ENCODE data around the gene JHY. TPM values are rescaled to one million over a fixed set of nuclear protein-coding genes. Genes with fewer than 3 reads are reported as not detected.

JHY gene
- total and polyA plus RNA-seq, 3 experiments from 2014 or later: 4.3 to 7.6 (median 4.9) TPM

GRCh38 chr11:122872046-122872445, 10.5 kb upstream of the JHY start:
- Mint-ChIP-seq H3K36me3 (peaks cover 11 to 56% (median 29%) of the 10 kb centered on the region in 3 donors), H3K27me3 (peaks cover 0 to 1% of the 10 kb centered on the region in 2 donors), H3K9me3 (no peaks in the 10 kb centered on the region), H3K27ac (peak overlapping the region in 3 of 8 donors; percentile 10 to 22 (median 21)), H3K4me3 (no peak overlapping the region), H3K4me1 (peaks cover 0 to 20% (median under 1%) of the 10 kb centered on the region in 3 donors)
- Histone ChIP-seq H3K27ac (ENCODE audit: low read depth, low read length) (no peak overlapping the region), H3K9me3 (ENCODE audit: low read length) (no peaks in the 10 kb centered on the region), H3K27me3 (ENCODE audit: insufficient read depth, low read length, poor library complexity, severe bottlenecking) (no peaks in the 10 kb centered on the region), H3K4me1 (ENCODE audit: insufficient read depth, low read length) (no peaks in the 10 kb centered on the region), H3K36me3 (ENCODE audit: insufficient read depth, low read length) (peaks cover 5% of the 10 kb centered on the region), H3K4me3 (ENCODE audit: low read length) (no peak overlapping the region)
- POLR2A ChIA-PET: interaction anchor here (0.6 to 1.2 kb wide), 2 partner anchors 13 to 27 kb away, joined by 3 read pairs; no protein-coding TSS in a partner anchor
- CTCF ChIA-PET: interaction anchor here (0.9 to 3.8 kb wide), 5 partner anchors 9 to 76 kb away, joined by 3 to 15 read pairs (median 3); no protein-coding TSS in a partner anchor
- DNase-seq: no peak

- DNase-seq: no peak
- no peaks in the 10 kb centered on the region for H3K27me3 ChIP-seq (ENCODE audit: insufficient read depth, low read length, poor library complexity, severe bottlenecking)
- no peak overlapping the region for H3K4me3 Mint-ChIP-seq
- no peaks in the 10 kb centered on the region for H3K36me3 ChIP-seq (ENCODE audit: insufficient read depth, low read length)
- no peaks in the 10 kb centered on the region for H3K9me3 ChIP-seq (ENCODE audit: low read length)
- H3K4me3 ChIP-seq (ENCODE audit: low read length): no peak overlapping the region
- H3K27ac ChIP-seq (ENCODE audit: low read depth, low read length): no peak overlapping the region
- H3K27me3 Mint-ChIP-seq: peaks cover 0 to 1% of the 10 kb centered on the region in 2 donors
- peaks cover 8 to 30% (median 9%) of the 10 kb centered on the region in 3 donors for H3K4me1 Mint-ChIP-seq
- H3K9me3 Mint-ChIP-seq: no peaks in the 10 kb centered on the region
- H3K36me3 Mint-ChIP-seq: peaks cover 0 to 29% (median 9%) of the 10 kb centered on the region in 3 donors
- H3K27ac Mint-ChIP-seq: peak overlapping the region in 1 of 8 donors; percentile 57
- no peaks in the 10 kb centered on the region for H3K4me1 ChIP-seq (ENCODE audit: insufficient read depth, low read length)
- CTCF ChIA-PET: interaction anchor here (1.3 to 3.8 kb wide), 4 partner anchors 8 to 21 kb away, joined by 3 to 15 read pairs (median 4); no protein-coding TSS in a partner anchor
- POLR2A ChIA-PET: no interaction called here
Measured at GRCh38 chr11:122874991-122875390, 7.6 kb upstream of the JHY start.

GRCh38 chr11:122877732-122878131, 4.8 kb upstream of the JHY start:
- Histone ChIP-seq H3K36me3 (ENCODE audit: insufficient read depth, low read length) (no peaks in the 10 kb centered on the region), H3K4me3 (ENCODE audit: low read length) (no peak overlapping the region), H3K9me3 (ENCODE audit: low read length) (no peaks in the 10 kb centered on the region), H3K27ac (ENCODE audit: low read depth, low read length) (no peak overlapping the region), H3K27me3 (ENCODE audit: insufficient read depth, low read length, poor library complexity, severe bottlenecking) (no peaks in the 10 kb centered on the region), H3K4me1 (ENCODE audit: insufficient read depth, low read length) (peaks cover 5% of the 10 kb centered on the region)
- ChIA-PET CTCF (interaction anchor here (1.1 to 1.5 kb wide), 2 partner anchors 146 to 176 kb away, joined by 3 to 4 read pairs; no protein-coding TSS in a partner anchor), POLR2A (no interaction called here)
- Mint-ChIP-seq H3K27ac (peak overlapping the region in 4 of 8 donors; percentile 18 to 66 (median 50)), H3K9me3 (no peaks in the 10 kb centered on the region), H3K36me3 (peaks cover 0 to 5% (median 3%) of the 10 kb centered on the region in 3 donors), H3K27me3 (peaks cover 0 to 1% of the 10 kb centered on the region in 2 donors), H3K4me1 (peaks cover 16 to 42% (median 17%) of the 10 kb centered on the region in 3 donors), H3K4me3 (peak overlapping the region; percentile 10 to 74 (median 57))
- DNase-seq: no peak

GRCh38 chr11:122879785-122880184, 2.8 kb upstream of the JHY start:
- POLR2A ChIA-PET: no interaction called here
- Histone ChIP-seq H3K27ac (ENCODE audit: low read depth, low read length) (no peak overlapping the region), H3K36me3 (ENCODE audit: insufficient read depth, low read length) (no peaks in the 10 kb centered on the region), H3K4me3 (ENCODE audit: low read length) (no peak overlapping the region), H3K9me3 (ENCODE audit: low read length) (no peaks in the 10 kb centered on the region), H3K4me1 (ENCODE audit: insufficient read depth, low read length) (peaks cover 11% of the 10 kb centered on the region), H3K27me3 (ENCODE audit: insufficient read depth, low read length, poor library complexity, severe bottlenecking) (no peaks in the 10 kb centered on the region)
- Mint-ChIP-seq H3K9me3 (no peaks in the 10 kb centered on the region), H3K27ac (peak overlapping the region in 1 of 8 donors; percentile 21), H3K27me3 (peaks cover 0 to 1% of the 10 kb centered on the region in 2 donors), H3K4me3 (peak overlapping the region in 1 of 7 donors; percentile 5), H3K4me1 (peaks cover 30 to 49% (median 32%) of the 10 kb centered on the region in 3 donors), H3K36me3 (peaks cover 0 to 7% (median 0%) of the 10 kb centered on the region in 3 donors)
- DNase-seq: no peak
- CTCF ChIA-PET: interaction anchor here (0.8 to 1.0 kb wide), 2 partner anchors 26 to 31 kb away, joined by 3 read pairs; no protein-coding TSS in a partner anchor

GRCh38 chr11:122882857-122883645, 492 bp downstream of the JHY start:
- POLR2A ChIA-PET: interaction anchor here (0.6 to 2.0 kb wide), 5 partner anchors 30 to 548 kb away, joined by 3 to 7 read pairs (median 4); partner anchors contain the start of gene HSPA8
- no peaks in the 10 kb centered on the region for H3K9me3 Mint-ChIP-seq
- Histone ChIP-seq H3K4me3 (ENCODE audit: low read length) (peak overlapping the region; percentile 83), H3K27ac (ENCODE audit: low read depth, low read length) (peak overlapping the region; percentile 69), H3K9me3 (ENCODE audit: low read length) (no peaks in the 10 kb centered on the region), H3K4me1 (ENCODE audit: insufficient read depth, low read length) (peaks cover 11% of the 10 kb centered on the region), H3K27me3 (ENCODE audit: insufficient read depth, low read length, poor library complexity, severe bottlenecking) (no peaks in the 10 kb centered on the region), H3K36me3 (ENCODE audit: insufficient read depth, low read length) (no peaks in the 10 kb centered on the region)
- H3K4me3 Mint-ChIP-seq: peak overlapping the region; percentile 88 to 96 (median 90)
- peak overlapping the region; percentile 84 to 96 (median 94) for H3K27ac Mint-ChIP-seq
- no peaks in the 10 kb centered on the region for H3K27me3 Mint-ChIP-seq
- CTCF ChIA-PET: interaction anchor here (0.7 to 1.4 kb wide), 4 partner anchors 11 to 364 kb away, joined by 3 to 5 read pairs (median 3); no protein-coding TSS in a partner anchor
- peaks cover 0 to 22% (median 9%) of the 10 kb centered on the region in 3 donors for H3K36me3 Mint-ChIP-seq
- peaks cover 37 to 60% (median 53%) of the 10 kb centered on the region in 3 donors for H3K4me1 Mint-ChIP-seq
- DNase-seq: peak; percentile 33 to 69 (median 56)

GRCh38 chr11:122883646-122883979, 1.1 kb downstream of the JHY start:
- Mint-ChIP-seq H3K27me3 (no peaks in the 10 kb centered on the region), H3K9me3 (no peaks in the 10 kb centered on the region), H3K36me3 (peaks cover 0 to 23% (median 9%) of the 10 kb centered on the region in 3 donors), H3K4me1 (peaks cover 37 to 60% (median 54%) of the 10 kb centered on the region in 3 donors), H3K4me3 (peak overlapping the region; percentile 88 to 96 (median 90)), H3K27ac (peak overlapping the region; percentile 84 to 96 (median 94))
- Histone ChIP-seq H3K4me1 (ENCODE audit: insufficient read depth, low read length) (peaks cover 11% of the 10 kb centered on the region), H3K27ac (ENCODE audit: low read depth, low read length) (peak overlapping the region; percentile 69), H3K36me3 (ENCODE audit: insufficient read depth, low read length) (no peaks in the 10 kb centered on the region), H3K27me3 (ENCODE audit: insufficient read depth, low read length, poor library complexity, severe bottlenecking) (no peaks in the 10 kb centered on the region), H3K4me3 (ENCODE audit: low read length) (peak overlapping the region; percentile 83), H3K9me3 (ENCODE audit: low read length) (no peaks in the 10 kb centered on the region)
- no peak for DNase-seq
- ChIA-PET POLR2A (interaction anchor here (0.6 to 2.0 kb wide), 5 partner anchors 31 to 183 kb away, joined by 3 to 7 read pairs (median 4); partner anchors contain the start of gene HSPA8), CTCF (interaction anchor here (0.7 to 1.4 kb wide), 4 partner anchors 12 to 364 kb away, joined by 3 to 5 read pairs (median 3); no protein-coding TSS in a partner anchor)

GRCh38 chr11:122888162-122888561, 5.6 kb downstream of the JHY start:
- Mint-ChIP-seq H3K27me3 (no peaks in the 10 kb centered on the region), H3K9me3 (no peaks in the 10 kb centered on the region), H3K27ac (peak overlapping the region in 3 of 8 donors; percentile 9 to 39 (median 15)), H3K4me3 (peak overlapping the region in 1 of 7 donors; percentile 14), H3K4me1 (peaks cover 27 to 52% (median 48%) of the 10 kb centered on the region in 3 donors), H3K36me3 (peaks cover 0 to 24% (median 9%) of the 10 kb centered on the region in 3 donors)
- Histone ChIP-seq H3K4me1 (ENCODE audit: insufficient read depth, low read length) (peaks cover 6% of the 10 kb centered on the region), H3K4me3 (ENCODE audit: low read length) (no peak overlapping the region), H3K36me3 (ENCODE audit: insufficient read depth, low read length) (no peaks in the 10 kb centered on the region), H3K27ac (ENCODE audit: low read depth, low read length) (no peak overlapping the region), H3K9me3 (ENCODE audit: low read length) (no peaks in the 10 kb centered on the region), H3K27me3 (ENCODE audit: insufficient read depth, low read length, poor library complexity, severe bottlenecking) (no peaks in the 10 kb centered on the region)
- no peak for DNase-seq
- CTCF ChIA-PET: no interaction called here
- POLR2A ChIA-PET: interaction anchor here (0.7 kb wide), 1 partner anchor 46 kb away, joined by 3 read pairs; no protein-coding TSS in a partner anchor

Data from CD8-positive, alpha-beta memory T cell (primary cell).